ENCODE data around the gene KCNJ14. TPM values are rescaled to one million over a fixed set of nuclear protein-coding genes. Genes with fewer than 3 reads are reported as not detected.
A peak's percentile ranks its signal among the peaks of the same experiment; 100 is the strongest.

The KCNJ14 gene
- total RNA-seq, 1 donor from 2014 or later = 2.0 TPM

DNA sequence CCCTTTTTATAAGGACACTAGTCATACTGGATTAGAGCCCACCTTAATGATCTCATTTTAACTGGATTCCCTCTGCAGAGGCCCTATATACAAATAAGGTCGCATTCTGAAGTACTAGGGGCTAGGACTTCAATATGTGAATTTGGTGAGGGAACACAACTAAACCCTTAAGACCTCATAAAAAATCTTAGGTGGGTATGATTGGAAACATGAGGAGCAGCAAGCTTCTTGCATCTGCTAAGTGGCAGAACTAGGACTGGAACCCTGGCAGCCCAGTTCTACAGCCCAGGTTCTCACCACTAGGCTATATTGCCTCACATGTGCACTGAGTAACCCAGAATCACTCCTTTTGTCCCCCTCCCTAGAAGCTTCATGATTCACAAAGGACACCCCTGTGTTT is 26.7 kb upstream of the KCNJ14 start:
- Mint-ChIP-seq H3K4me1 (ENCODE audit: low read depth) (peaks cover 3% of the 10 kb centered on the region), H3K36me3 (ENCODE audit: insufficient read depth) (no peaks in the 10 kb centered on the region), H3K27me3 (no peaks in the 10 kb centered on the region), H3K9me3 (ENCODE audit: low read depth) (peaks cover 3% of the 10 kb centered on the region), H3K4me3 (ENCODE audit: low read depth) (no peak overlapping the region), H3K27ac (no peak overlapping the region)
- no peak for DNase-seq (ENCODE audit: low spot score, unreplicated experiment)
- no peak for TF ChIP-seq CTCF (IDR thresholded peaks at IDR 0.05; ENCODE audit: unreplicated experiment)

DNA sequence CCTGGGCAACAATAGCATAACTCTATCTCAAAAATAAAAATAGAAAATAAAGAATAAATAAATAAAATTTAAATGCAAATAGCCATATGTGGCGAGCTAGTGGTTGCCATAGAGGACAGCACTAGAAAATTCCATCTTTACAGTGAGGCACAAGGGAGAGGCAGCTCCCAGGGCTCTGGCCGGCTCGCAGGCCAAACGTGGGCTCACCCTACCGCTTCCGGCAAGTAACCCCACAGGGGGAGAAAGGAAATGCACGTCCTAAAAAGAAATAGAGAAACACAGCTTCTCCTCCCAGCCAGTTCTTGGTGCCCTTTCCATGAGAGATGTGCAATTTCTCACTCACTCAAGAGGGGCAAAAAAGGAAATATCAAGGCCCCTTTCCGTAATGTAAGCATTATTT is 22.0 kb upstream of the KCNJ14 start:
- Mint-ChIP-seq H3K9me3 (ENCODE audit: low read depth) (peaks cover 3% of the 10 kb centered on the region), H3K27ac (no peak overlapping the region), H3K36me3 (ENCODE audit: insufficient read depth) (no peaks in the 10 kb centered on the region), H3K27me3 (no peaks in the 10 kb centered on the region), H3K4me3 (ENCODE audit: low read depth) (no peak overlapping the region), H3K4me1 (ENCODE audit: low read depth) (no peaks in the 10 kb centered on the region)
- no peak for DNase-seq (ENCODE audit: low spot score, unreplicated experiment)
- TF ChIP-seq CTCF (IDR thresholded peaks at IDR 0.05; ENCODE audit: unreplicated experiment) = no peak

DNA sequence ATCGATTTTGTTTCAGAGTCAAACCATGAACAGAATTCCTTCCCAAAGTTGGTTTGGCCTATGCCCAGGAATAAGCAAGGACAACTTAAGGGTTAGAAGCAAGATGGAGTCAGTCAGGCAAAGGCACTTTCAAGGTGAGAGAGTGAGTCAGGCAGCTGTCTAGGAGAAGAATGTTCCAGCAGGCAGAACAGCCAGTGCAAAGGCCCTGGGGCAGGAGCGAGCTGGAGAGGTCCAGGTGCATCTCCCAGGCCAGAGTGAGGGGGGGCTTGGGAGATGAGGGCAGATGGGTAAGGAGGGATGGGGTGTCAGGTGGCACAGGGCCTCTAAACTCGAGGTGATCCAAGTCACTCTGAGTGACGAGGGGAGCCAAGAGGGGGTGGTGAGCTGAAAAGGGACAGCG is 18.8 kb upstream of the KCNJ14 start:
- H3K9me3 Mint-ChIP-seq (ENCODE audit: low read depth) = no peaks in the 10 kb centered on the region
- no peaks in the 10 kb centered on the region for H3K4me1 Mint-ChIP-seq (ENCODE audit: low read depth)
- H3K27me3 Mint-ChIP-seq = no peaks in the 10 kb centered on the region
- H3K36me3 Mint-ChIP-seq (ENCODE audit: insufficient read depth) = no peaks in the 10 kb centered on the region
- no peak for DNase-seq (ENCODE audit: low spot score, unreplicated experiment)
- no peak overlapping the region for H3K4me3 Mint-ChIP-seq (ENCODE audit: low read depth)
- TF ChIP-seq CTCF (IDR thresholded peaks at IDR 0.05; ENCODE audit: unreplicated experiment) = no peak
- no peak overlapping the region for H3K27ac Mint-ChIP-seq

- Mint-ChIP-seq H3K27me3 (no peaks in the 10 kb centered on the region), H3K36me3 (ENCODE audit: insufficient read depth) (peaks cover 2% of the 10 kb centered on the region), H3K4me1 (ENCODE audit: low read depth) (peaks cover 12% of the 10 kb centered on the region), H3K27ac (no peak overlapping the region), H3K9me3 (ENCODE audit: low read depth) (no peaks in the 10 kb centered on the region), H3K4me3 (ENCODE audit: low read depth) (no peak overlapping the region)
- DNase-seq (ENCODE audit: low spot score, unreplicated experiment) = no peak
- TF ChIP-seq CTCF (IDR thresholded peaks at IDR 0.05; ENCODE audit: unreplicated experiment) = no peak
Observed at GRCh38 chr19:48441360-48442050, 13.9 kb upstream of the KCNJ14 start.

DNA sequence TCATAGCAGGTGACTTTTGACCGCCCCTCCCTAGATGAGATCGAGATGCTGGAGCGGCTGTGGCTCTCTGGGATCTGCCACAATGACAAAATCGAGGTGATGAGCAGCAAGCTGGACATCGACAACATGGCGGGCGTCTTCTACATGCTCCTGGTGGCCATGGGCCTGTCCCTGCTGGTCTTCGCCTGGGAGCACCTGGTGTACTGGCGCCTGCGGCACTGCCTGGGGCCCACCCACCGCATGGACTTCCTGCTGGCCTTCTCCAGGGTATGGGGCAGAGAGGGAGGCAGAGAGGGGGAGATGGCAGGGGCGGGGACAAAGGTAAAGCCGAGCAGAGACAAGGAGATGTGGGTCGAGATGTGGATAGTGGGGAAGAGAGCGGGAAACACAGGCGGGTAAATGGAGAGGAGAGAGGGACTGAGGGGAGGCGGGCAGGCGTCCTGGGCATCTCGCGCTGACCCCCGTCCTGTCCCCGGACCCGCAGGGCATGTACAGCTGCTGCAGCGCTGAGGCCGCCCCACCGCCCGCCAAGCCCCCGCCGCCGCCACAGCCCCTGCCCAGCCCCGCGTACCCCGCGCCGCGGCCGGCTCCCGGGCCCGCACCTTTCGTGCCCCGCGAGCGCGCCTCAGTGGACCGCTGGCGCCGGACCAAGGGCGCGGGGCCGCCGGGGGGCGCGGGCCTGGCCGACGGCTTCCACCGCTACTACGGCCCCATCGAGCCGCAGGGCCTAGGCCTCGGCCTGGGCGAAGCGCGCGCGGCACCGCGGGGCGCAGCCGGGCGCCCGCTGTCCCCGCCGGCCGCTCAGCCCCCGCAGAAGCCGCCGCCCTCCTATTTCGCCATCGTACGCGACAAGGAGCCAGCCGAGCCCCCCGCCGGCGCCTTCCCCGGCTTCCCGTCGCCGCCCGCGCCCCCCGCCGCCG is 13.0 kb upstream of the KCNJ14 start:
- Mint-ChIP-seq H3K4me3 (ENCODE audit: low read depth) (peak overlapping the region; percentile 47), H3K27ac (no peak overlapping the region), H3K36me3 (ENCODE audit: insufficient read depth) (peaks cover 2% of the 10 kb centered on the region), H3K27me3 (no peaks in the 10 kb centered on the region), H3K4me1 (ENCODE audit: low read depth) (peaks cover 13% of the 10 kb centered on the region), H3K9me3 (ENCODE audit: low read depth) (no peaks in the 10 kb centered on the region)
- DNase-seq (ENCODE audit: low spot score, unreplicated experiment) = no peak
- no peak for TF ChIP-seq CTCF (IDR thresholded peaks at IDR 0.05; ENCODE audit: unreplicated experiment)

All from progenitor cell of endocrine pancreas (in vitro differentiated cells).